ENCODE data around the gene RLBP1.

DNA sequence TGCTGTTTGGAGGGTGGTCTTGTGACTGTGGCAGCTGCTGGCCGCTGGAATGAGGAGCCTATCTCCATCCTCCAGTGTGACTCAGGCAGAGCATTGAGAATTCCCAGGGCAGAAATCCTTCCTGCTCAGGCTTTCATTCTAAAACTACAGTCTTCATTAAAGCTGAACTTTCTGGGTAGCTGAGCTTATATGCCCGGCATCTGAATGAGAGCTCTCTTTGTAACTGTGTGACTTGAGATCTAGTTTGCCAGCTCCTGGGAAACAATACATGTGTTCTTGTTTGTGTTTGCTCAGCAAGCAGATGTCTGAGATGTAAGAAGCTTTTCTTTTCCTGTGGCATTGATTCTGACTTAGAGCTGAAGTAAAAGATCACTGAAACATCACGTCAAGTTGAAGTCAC, 22.4 kb downstream of the RLBP1 start:
- TF ChIP-seq, protein P1, sequence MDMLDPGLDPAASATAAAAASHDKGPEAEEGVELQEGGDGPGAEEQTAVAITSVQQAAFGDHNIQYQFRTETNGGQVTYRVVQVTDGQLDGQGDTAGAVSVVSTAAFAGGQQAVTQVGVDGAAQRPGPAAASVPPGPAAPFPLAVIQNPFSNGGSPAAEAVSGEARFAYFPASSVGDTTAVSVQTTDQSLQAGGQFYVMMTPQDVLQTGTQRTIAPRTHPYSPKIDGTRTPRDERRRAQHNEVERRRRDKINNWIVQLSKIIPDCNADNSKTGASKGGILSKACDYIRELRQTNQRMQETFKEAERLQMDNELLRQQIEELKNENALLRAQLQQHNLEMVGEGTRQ (CRISPR knock-in tag; IDR thresholded peaks at IDR 0.05): no peak
- no peak for TF ChIP-seq GTF2I (CRISPR knock-in tag; conservative IDR thresholded peaks at IDR 0.05)
